ENCODE measurements around the gene ELMO1. TPM values are rescaled to one million over a fixed set of nuclear protein-coding genes. Genes with fewer than 3 reads are reported as not detected.
A peak's percentile ranks its signal among the peaks of the same experiment; 100 is the strongest.

ELMO1 gene
- total and polyA plus RNA-seq, 2 experiments from 2014 or later = 19.7 to 28.7 TPM

- 97% methylated on average over 2 of the region's 2 CpGs for WGBS (ENCODE audit: low lambda C conversion rate, missing lambda C conversion rate)
- H3K4me2 ChIP-seq = no peak overlapping the region
- no peaks in the 10 kb centered on the region for H3K27me3 ChIP-seq
- no peaks in the 10 kb centered on the region for H4K20me1 ChIP-seq (ENCODE audit: insufficient read depth, poor library complexity, severe bottlenecking)
- DNase-seq (ENCODE audit: low spot score) = no peak
- no peak for TF ChIP-seq EZH2phosphoT487 (IDR thresholded peaks at IDR 0.05; ENCODE audit: low read depth, severe bottlenecking, unreplicated experiment)
- TF ChIP-seq EZH2 (IDR thresholded peaks at IDR 0.05; ENCODE audit: borderline replicate concordance) = no peak
- no peak for TF ChIP-seq CTCF (IDR thresholded peaks at IDR 0.05; ENCODE audit: poor library complexity)
- no peaks in the 10 kb centered on the region for H3K9me2 ChIP-seq (replicated peaks; ENCODE audit: insufficient read depth)
- H3K27ac ChIP-seq = no peak overlapping the region
- H3K4me1 ChIP-seq (ENCODE audit: insufficient read depth) = peaks cover 5% of the 10 kb centered on the region
- no peaks in the 10 kb centered on the region for H3K79me2 ChIP-seq
- H3K9me3 ChIP-seq (ENCODE audit: low read depth) = no peaks in the 10 kb centered on the region
- H3K4me3 ChIP-seq = no peak overlapping the region
- H3K36me3 ChIP-seq (replicated peaks; ENCODE audit: insufficient read depth, low read depth) = no peaks in the 10 kb centered on the region
- no peak overlapping the region for H2AFZ ChIP-seq
Measured at GRCh38 chr7:37193775-37194135, 254.9 kb downstream of the ELMO1 start.

- no peaks in the 10 kb centered on the region for H3K36me3 ChIP-seq (replicated peaks; ENCODE audit: insufficient read depth, low read depth)
- H3K9me2 ChIP-seq (replicated peaks; ENCODE audit: insufficient read depth) = no peaks in the 10 kb centered on the region
- H4K20me1 ChIP-seq (ENCODE audit: insufficient read depth, poor library complexity, severe bottlenecking) = no peaks in the 10 kb centered on the region
- WGBS (ENCODE audit: low lambda C conversion rate, missing lambda C conversion rate) = 80% methylated on average over 16 of the region's 16 CpGs
- H3K4me3 ChIP-seq = no peak overlapping the region
- no peaks in the 10 kb centered on the region for H3K27me3 ChIP-seq
- H3K79me2 ChIP-seq = no peaks in the 10 kb centered on the region
- H3K4me1 ChIP-seq (ENCODE audit: insufficient read depth) = peaks cover 3% of the 10 kb centered on the region
- no peak for DNase-seq (ENCODE audit: low spot score)
- no peak overlapping the region for H2AFZ ChIP-seq
- H3K27ac ChIP-seq = no peak overlapping the region
- no peaks in the 10 kb centered on the region for H3K9me3 ChIP-seq (ENCODE audit: low read depth)
- H3K4me2 ChIP-seq = no peak overlapping the region
- TF ChIP-seq EZH2 (IDR thresholded peaks at IDR 0.05; ENCODE audit: borderline replicate concordance) = no peak
- no peak for TF ChIP-seq EZH2phosphoT487 (IDR thresholded peaks at IDR 0.05; ENCODE audit: low read depth, severe bottlenecking, unreplicated experiment)
- no peak for TF ChIP-seq CTCF (IDR thresholded peaks at IDR 0.05; ENCODE audit: poor library complexity)
Measured at GRCh38 chr7:37193087-37193774, 255.4 kb downstream of the ELMO1 start.

- no peak overlapping the region for H3K4me2 ChIP-seq
Measured at GRCh38 chr7:37191797-37192196, 256.9 kb downstream of the ELMO1 start.

More at GRCh38 chr7:37191797-37192196, 256.9 kb downstream of the ELMO1 start:
- Histone ChIP-seq H3K79me2 (no peaks in the 10 kb centered on the region), H3K9me2 (replicated peaks; ENCODE audit: insufficient read depth) (no peaks in the 10 kb centered on the region), H3K9me3 (ENCODE audit: low read depth) (no peaks in the 10 kb centered on the region), H3K4me1 (ENCODE audit: insufficient read depth) (no peaks in the 10 kb centered on the region), H3K27ac (no peak overlapping the region), H3K36me3 (replicated peaks; ENCODE audit: insufficient read depth, low read depth) (no peaks in the 10 kb centered on the region), H3K27me3 (no peaks in the 10 kb centered on the region), H4K20me1 (ENCODE audit: insufficient read depth, poor library complexity, severe bottlenecking) (no peaks in the 10 kb centered on the region), H3K4me3 (no peak overlapping the region), H2AFZ (no peak overlapping the region)
- TF ChIP-seq EZH2phosphoT487 (IDR thresholded peaks at IDR 0.05; ENCODE audit: low read depth, severe bottlenecking, unreplicated experiment) (no peak), EZH2 (IDR thresholded peaks at IDR 0.05; ENCODE audit: borderline replicate concordance) (no peak), CTCF (IDR thresholded peaks at IDR 0.05; ENCODE audit: poor library complexity) (no peak)
- WGBS (ENCODE audit: low lambda C conversion rate, missing lambda C conversion rate) = 70% methylated on average over 6 of the region's 6 CpGs
- DNase-seq (ENCODE audit: low spot score) = peak; percentile 28

Data from hepatocyte (in vitro differentiated cells).